H9 (cell line): ENCODE results near the gene ANK2. TPM values are rescaled to one million over a fixed set of nuclear protein-coding genes. Genes with fewer than 3 reads are reported as not detected.

Experiments used
- DNase-seq: peaks from one replicate; pipeline ENCODE4 v3.0.0-alpha.2; 2017
- H2AFZ ChIP-seq: one replicate; pipeline ENCODE4 v1.6.1; 2013; ENCODE audit warnings: mild to moderate bottlenecking, low read length, control low read depth, moderate library complexity
- H2AK5ac ChIP-seq: 2 replicates; pipeline ENCODE4 v1.6.1; 2013; ENCODE audit warnings: low read length, control low read depth, mixed read lengths; ENCODE audit not compliant: insufficient read length
- H2BK120ac ChIP-seq: one replicate; pipeline ENCODE4 v1.6.1; 2013; ENCODE audit warnings: low read depth, mild to moderate bottlenecking, low read length, control low read depth, inconsistent platforms; ENCODE audit not compliant: poor library complexity, severe bottlenecking
- H2BK12ac ChIP-seq: 2 replicates; pipeline ENCODE4 v1.6.1; 2013; ENCODE audit warnings: low read length, control low read depth, mixed read lengths, low read depth; ENCODE audit not compliant: insufficient read length
- H2BK15ac ChIP-seq: 2 replicates; pipeline ENCODE4 v1.6.1; 2013; ENCODE audit warnings: low read depth, low read length, control low read depth
- H2BK20ac ChIP-seq: one replicate; pipeline ENCODE4 v1.6.1; 2013; ENCODE audit warnings: low read depth, mild to moderate bottlenecking, low read length, control low read depth, inconsistent platforms; ENCODE audit not compliant: poor library complexity, severe bottlenecking
- H2BK5ac ChIP-seq: 2 replicates; pipeline ENCODE4 v1.6.1; 2013; ENCODE audit warnings: low read length, control low read depth, mixed read lengths; ENCODE audit not compliant: insufficient read length
- H3K14ac ChIP-seq: 2 replicates; pipeline ENCODE4 v1.6.1; 2013; ENCODE audit warnings: low read length, control low read depth; ENCODE audit not compliant: insufficient read depth
- H3K18ac ChIP-seq: 2 replicates; pipeline ENCODE4 v1.6.1; 2013; ENCODE audit warnings: low read depth, mild to moderate bottlenecking, mixed read lengths, low read length, control low read depth; ENCODE audit not compliant: insufficient read length
- H3K23ac ChIP-seq: 2 replicates; pipeline ENCODE4 v1.6.1; 2013; ENCODE audit warnings: low read length, control low read depth, mixed read lengths, low read depth; ENCODE audit not compliant: insufficient read length
- H3K23me2 ChIP-seq: 2 replicates; pipeline ENCODE4 v1.6.1; 2013; ENCODE audit warnings: low read depth, mild to moderate bottlenecking, mixed read lengths, low read length, control low read depth; ENCODE audit not compliant: insufficient read length, poor library complexity, severe bottlenecking
- H3K27ac ChIP-seq: 2 replicates; pipeline ENCODE4 v1.5.1; 2013; ENCODE audit warnings: low read length, control low read depth, mixed read lengths, low read depth; ENCODE audit not compliant: insufficient read length
- H3K27me3 ChIP-seq: 2 replicates; pipeline ENCODE4 v1.6.1; 2013; ENCODE audit warnings: low read length, control low read depth, inconsistent platforms; ENCODE audit not compliant: insufficient read depth
- H3K4ac ChIP-seq: 2 replicates; pipeline ENCODE4 v1.6.1; 2013; ENCODE audit warnings: low read depth, mild to moderate bottlenecking, control low read depth, inconsistent platforms, low read length, moderate library complexity
- H3K4me1 ChIP-seq: 2 replicates; pipeline ENCODE4 v1.6.1; 2013; ENCODE audit warnings: low read length, control low read depth, inconsistent platforms; ENCODE audit not compliant: insufficient read depth
- H3K4me2 ChIP-seq: 2 replicates; pipeline ENCODE4 v1.6.1; 2013; ENCODE audit warnings: low read length, control low read depth, mixed read lengths; ENCODE audit not compliant: insufficient read length, insufficient read depth
- H3K56ac ChIP-seq: 2 replicates; pipeline ENCODE4 v1.6.1; 2013; ENCODE audit warnings: low read depth, mild to moderate bottlenecking, mixed read lengths, low read length, control low read depth; ENCODE audit not compliant: insufficient read length
- H3K79me1 ChIP-seq: 2 replicates; pipeline ENCODE4 v1.6.1; 2013; ENCODE audit warnings: low read depth, mild to moderate bottlenecking, moderate library complexity, low read length, control low read depth, inconsistent platforms; ENCODE audit not compliant: insufficient read depth, poor library complexity, severe bottlenecking
- H3K79me2 ChIP-seq: 2 replicates; pipeline ENCODE4 v1.6.1; 2013; ENCODE audit warnings: low read length, control low read depth, inconsistent platforms; ENCODE audit not compliant: insufficient read depth
- H3K9ac ChIP-seq: 2 replicates; pipeline ENCODE4 v1.6.1; 2013; ENCODE audit warnings: low read length, control low read depth, mixed read lengths; ENCODE audit not compliant: insufficient read length; ENCODE audit errors: extremely low read depth
- H3K9me3 ChIP-seq: one replicate; pipeline ENCODE4 v1.6.1; 2013; ENCODE audit warnings: low read depth, low read length, inconsistent platforms; ENCODE audit not compliant: control insufficient read depth
- H3T11ph ChIP-seq: one replicate; pipeline ENCODE4 v1.6.1; 2013; ENCODE audit warnings: mild to moderate bottlenecking, low read length, control low read depth, inconsistent platforms
- H4K20me1 ChIP-seq: one replicate; pipeline ENCODE4 v1.6.1; 2013; ENCODE audit not compliant: control insufficient read depth, insufficient read length, insufficient read depth
- H4K5ac ChIP-seq: 2 replicates; pipeline ENCODE4 v1.6.1; 2013; ENCODE audit warnings: low read depth, mild to moderate bottlenecking, mixed read lengths, low read length, control low read depth; ENCODE audit not compliant: insufficient read length
- H4K8ac ChIP-seq: replicated peaks from 2 replicates; pipeline ENCODE4 v1.6.1; 2013; ENCODE audit warnings: low read length, control low read depth, mixed read lengths, low read depth; ENCODE audit not compliant: insufficient read length
- H4K91ac ChIP-seq: 2 replicates; pipeline ENCODE4 v1.6.1; 2013; ENCODE audit warnings: low read depth, mild to moderate bottlenecking, moderate library complexity, mixed read lengths, low read length, control low read depth; ENCODE audit not compliant: insufficient read length
- H3K27ac Mint-ChIP-seq, 3 experiments: 2 replicates in 2 of 3; 3 replicates in 1 of 3; pipeline ENCODE4 v1.8.0; 2020 to 2021; ENCODE audit warnings: mixed read lengths in 3 of 3, mild to moderate bottlenecking in 1 of 3, moderate library complexity in 1 of 3
- H3K27me3 Mint-ChIP-seq: 2 replicates; pipeline ENCODE4 v1.8.0; 2021; ENCODE audit warnings: low read depth, mild to moderate bottlenecking, moderate library complexity, mixed read lengths
- H3K36me3 Mint-ChIP-seq, 3 experiments: 2 replicates in 2 of 3; 3 replicates in 1 of 3; pipeline ENCODE4 v1.8.0; 2020 to 2021; ENCODE audit warnings: low read depth in 3 of 3, mixed read lengths in 3 of 3; ENCODE audit not compliant: insufficient read depth in 1 of 3
- H3K4me1 Mint-ChIP-seq, 2 experiments: 2 replicates each; pipeline ENCODE4 v1.8.0; 2020; ENCODE audit warnings: mixed read lengths in 2 of 2
- H3K4me3 Mint-ChIP-seq, 2 experiments: 2 replicates in 1 of 2; 3 replicates in 1 of 2; pipeline ENCODE4 v1.8.0; 2020 to 2021; ENCODE audit warnings: mild to moderate bottlenecking in 2 of 2, mixed read lengths in 2 of 2, moderate library complexity in 1 of 2
- H3K9me3 Mint-ChIP-seq, 2 experiments: 2 replicates in 1 of 2; 3 replicates in 1 of 2; pipeline ENCODE4 v1.8.0; 2020; ENCODE audit warnings: mild to moderate bottlenecking in 2 of 2, mixed read lengths in 2 of 2, moderate library complexity in 1 of 2
- CTCF ChIP-seq: fragments of 200-600 bp; sonication (generic); conservative IDR thresholded peaks from 3 replicates; pipeline ENCODE4 v1.8.0; 2021; ENCODE audit warnings: antibody characterized with exemption, mild to moderate bottlenecking
- WGBS: extraction: QIAGEN DNeasy Blood & Tissue Kit; methylation state at CpG from one replicate; pipeline ENCODE4 v1.1.7; 2013; ENCODE audit warnings: missing lambda C conversion rate, low lambda C conversion rate, mixed read lengths; ENCODE audit not compliant: insufficient read length; ENCODE audit errors: extremely low coverage; 5-methylcytosine and 5-hydroxymethylcytosine counted together
- total RNA-seq: library from RNA; stranded (reverse); gene quantifications from 2 replicates; pipeline ENCODE4 v1.2.1, GENCODE V29; 2021

ANK2 gene
- total RNA-seq, 1 experiment from 2014 or later = 36.8 TPM

GRCh38 chr4:113145519-113146291 lies 96.3 kb downstream of the ANK2 start:
- peak; percentile 73 for DNase-seq
- H4K91ac ChIP-seq = no peak overlapping the region
- no peak overlapping the region for H2AFZ ChIP-seq
- no peak overlapping the region for H2BK15ac ChIP-seq
- no peaks in the 10 kb centered on the region for H3K79me2 ChIP-seq
- H3K27ac Mint-ChIP-seq = peak overlapping the region; percentile 92 to 97 (median 97)
- H3K79me1 ChIP-seq = no peaks in the 10 kb centered on the region
- H2BK12ac ChIP-seq = no peak overlapping the region
- H2AK5ac ChIP-seq = no peak overlapping the region
- no peaks in the 10 kb centered on the region for H3K27me3 ChIP-seq
- no CpG with 5 or more reads among the region's 8 CpGs for WGBS
- no peak overlapping the region for H3K18ac ChIP-seq
- no peaks in the 10 kb centered on the region for H3K27me3 Mint-ChIP-seq
- H3K9me3 Mint-ChIP-seq = peaks cover 0 to 5% of the 10 kb centered on the region in 2 experiments; a peak in 1 of 5 replicates
- no peak overlapping the region for H2BK5ac ChIP-seq
- no peak overlapping the region for H3K9ac ChIP-seq
- H3K9me3 ChIP-seq = no peaks in the 10 kb centered on the region
- no peak overlapping the region for H2BK120ac ChIP-seq
- no peak overlapping the region for H4K8ac ChIP-seq
- H4K20me1 ChIP-seq = no peaks in the 10 kb centered on the region
- H3K23ac ChIP-seq = no peak overlapping the region
- peak overlapping the region; percentile 10 for H3K27ac ChIP-seq
- no peak overlapping the region for H3K14ac ChIP-seq
- peak overlapping the region; percentile 29 for H3K4me2 ChIP-seq
- H3K56ac ChIP-seq = no peak overlapping the region
- H4K5ac ChIP-seq = no peak overlapping the region
- peak overlapping the region; percentile 53 to 67 for H3K4me3 Mint-ChIP-seq
- H3K4ac ChIP-seq = no peak overlapping the region
- no peak for TF ChIP-seq CTCF
- no peak overlapping the region for H2BK20ac ChIP-seq
- peaks cover 11% of the 10 kb centered on the region for H3K4me1 ChIP-seq
- peaks cover 71 to 79% of the 10 kb centered on the region in 2 experiments for H3K4me1 Mint-ChIP-seq
- H3K23me2 ChIP-seq = no peaks in the 10 kb centered on the region
- no peak overlapping the region for H3T11ph ChIP-seq
- H3K36me3 Mint-ChIP-seq = peaks cover 2 to 14% (median 6%) of the 10 kb centered on the region in 3 experiments
